Measurements from ENCODE around the gene CPNE6.

The CPNE6 gene

DNA sequence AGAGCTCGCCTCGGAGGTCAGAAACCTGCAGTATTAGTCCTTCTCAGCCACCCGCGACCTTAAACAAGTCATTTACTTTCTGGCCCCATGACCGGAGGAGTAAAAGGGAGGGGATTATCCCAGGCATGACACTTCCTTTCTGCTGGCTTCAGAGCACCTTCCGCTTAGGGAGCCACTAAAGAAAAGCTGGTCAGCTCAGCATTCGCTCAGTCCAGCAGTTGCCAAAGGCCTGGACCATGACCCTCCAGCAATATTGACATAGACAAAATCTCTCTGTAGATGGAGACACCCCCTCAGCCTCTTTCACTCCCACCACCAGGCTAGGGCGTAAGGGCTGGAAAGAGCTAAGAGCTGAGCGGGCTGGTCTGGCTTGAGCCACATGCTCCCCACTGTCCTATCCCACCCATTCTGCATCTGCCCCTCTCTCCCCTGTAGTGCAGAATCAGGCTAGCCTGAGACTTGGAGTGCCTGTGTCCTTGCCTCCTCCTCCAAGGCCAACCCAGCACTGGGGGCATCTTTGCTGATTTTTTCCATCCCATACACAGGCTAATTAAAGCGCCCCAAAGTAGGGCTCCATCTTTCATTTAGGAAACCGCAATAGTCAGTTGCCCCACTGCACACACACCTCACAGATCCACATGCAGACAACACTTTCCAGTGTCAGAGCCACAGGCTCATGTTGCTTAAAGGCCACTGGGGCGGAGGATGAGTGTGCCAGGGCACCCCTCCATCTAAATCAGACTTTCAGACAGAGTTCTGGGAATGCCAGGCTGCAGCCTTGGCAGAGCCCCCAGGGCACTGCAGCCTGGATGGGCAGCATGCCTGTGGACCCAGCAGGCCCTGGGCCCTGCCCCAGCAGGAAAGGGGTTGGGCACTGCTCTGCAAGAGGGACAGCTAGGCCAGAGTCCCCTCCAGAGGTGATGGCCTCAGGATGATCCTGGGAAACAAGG is 4.0 kb upstream of the CPNE6 start:
- Histone ChIP-seq H3K79me2 (ENCODE audit: insufficient read depth, low read length) (no peaks in the 10 kb centered on the region), H3K36me3 (ENCODE audit: low read length) (no peaks in the 10 kb centered on the region), H3K27me3 (ENCODE audit: low read length) (no peaks in the 10 kb centered on the region), H3K9me2 (replicated peaks; ENCODE audit: insufficient read depth, low read length) (no peaks in the 10 kb centered on the region), H3K27ac (ENCODE audit: low read depth, low read length) (no peak overlapping the region), H3K4me3 (ENCODE audit: insufficient read depth, low read length, poor library complexity, severe bottlenecking) (no peak overlapping the region), H3K9me3 (ENCODE audit: insufficient read depth, low read length) (no peaks in the 10 kb centered on the region), H2AFZ (ENCODE audit: low read depth, low read length, severe bottlenecking) (no peak overlapping the region), H3F3A (ENCODE audit: insufficient read depth) (no peaks in the 10 kb centered on the region), H3K4me2 (ENCODE audit: low read depth, low read length, poor library complexity, severe bottlenecking) (no peak overlapping the region), H3K9ac (ENCODE audit: low read length) (no peak overlapping the region), H4K20me1 (ENCODE audit: low read depth, low read length) (no peaks in the 10 kb centered on the region)
- TF ChIP-seq, protein P1, sequence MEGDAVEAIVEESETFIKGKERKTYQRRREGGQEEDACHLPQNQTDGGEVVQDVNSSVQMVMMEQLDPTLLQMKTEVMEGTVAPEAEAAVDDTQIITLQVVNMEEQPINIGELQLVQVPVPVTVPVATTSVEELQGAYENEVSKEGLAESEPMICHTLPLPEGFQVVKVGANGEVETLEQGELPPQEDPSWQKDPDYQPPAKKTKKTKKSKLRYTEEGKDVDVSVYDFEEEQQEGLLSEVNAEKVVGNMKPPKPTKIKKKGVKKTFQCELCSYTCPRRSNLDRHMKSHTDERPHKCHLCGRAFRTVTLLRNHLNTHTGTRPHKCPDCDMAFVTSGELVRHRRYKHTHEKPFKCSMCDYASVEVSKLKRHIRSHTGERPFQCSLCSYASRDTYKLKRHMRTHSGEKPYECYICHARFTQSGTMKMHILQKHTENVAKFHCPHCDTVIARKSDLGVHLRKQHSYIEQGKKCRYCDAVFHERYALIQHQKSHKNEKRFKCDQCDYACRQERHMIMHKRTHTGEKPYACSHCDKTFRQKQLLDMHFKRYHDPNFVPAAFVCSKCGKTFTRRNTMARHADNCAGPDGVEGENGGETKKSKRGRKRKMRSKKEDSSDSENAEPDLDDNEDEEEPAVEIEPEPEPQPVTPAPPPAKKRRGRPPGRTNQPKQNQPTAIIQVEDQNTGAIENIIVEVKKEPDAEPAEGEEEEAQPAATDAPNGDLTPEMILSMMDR (IDR thresholded peaks at IDR 0.05; ENCODE audit: insufficient read depth, low read length, poor library complexity, severe bottlenecking), result no peak
- TF ChIP-seq EZH2phosphoT487 (conservative IDR thresholded peaks at IDR 0.05; ENCODE audit: low read length), result no peak

DNA sequence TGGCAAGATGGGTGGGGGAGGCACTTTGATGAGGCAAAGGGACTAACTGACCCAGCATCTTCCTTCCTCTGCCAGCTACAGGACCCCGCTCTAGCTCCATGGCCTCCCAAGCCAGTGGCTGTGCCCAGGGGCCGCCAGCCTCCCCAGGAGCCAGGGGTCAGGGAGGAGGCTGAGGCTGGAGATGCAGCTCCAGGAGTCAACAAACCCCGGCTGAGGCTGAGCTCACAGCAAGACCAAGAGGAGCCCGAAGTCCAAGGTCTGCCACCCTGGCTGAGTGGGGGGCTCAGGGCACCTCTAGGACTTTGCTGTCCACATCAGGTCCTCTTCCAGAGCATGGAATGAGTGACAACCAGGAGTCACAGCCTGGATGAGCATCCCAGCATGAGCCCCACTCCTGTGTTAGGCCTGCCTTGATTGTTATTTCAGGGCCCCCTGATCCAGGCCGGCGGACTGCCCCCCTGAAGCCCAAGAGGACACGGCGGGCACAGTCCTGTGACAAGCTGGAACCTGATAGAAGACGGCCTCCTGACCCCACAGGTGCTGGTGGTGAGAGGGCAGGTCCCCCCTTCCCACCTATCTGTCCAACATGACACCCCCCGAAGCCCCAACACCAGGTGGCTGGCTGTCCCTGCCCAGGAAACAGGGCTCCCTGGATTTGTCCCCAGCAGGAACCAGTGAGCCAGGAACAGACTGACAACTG is 2.5 kb upstream of the CPNE6 start:
- no peaks in the 10 kb centered on the region for H3K9me3 ChIP-seq (ENCODE audit: insufficient read depth, low read length)
- H2AFZ ChIP-seq (ENCODE audit: low read depth, low read length, severe bottlenecking), result no peak overlapping the region
- no peak overlapping the region for H3K4me2 ChIP-seq (ENCODE audit: low read depth, low read length, poor library complexity, severe bottlenecking)
- no peaks in the 10 kb centered on the region for H3K9me2 ChIP-seq (replicated peaks; ENCODE audit: insufficient read depth, low read length)
- no peak overlapping the region for H3K4me3 ChIP-seq (ENCODE audit: insufficient read depth, low read length, poor library complexity, severe bottlenecking)
- no peaks in the 10 kb centered on the region for H3K36me3 ChIP-seq (ENCODE audit: low read length)
- no peak overlapping the region for H3K9ac ChIP-seq (ENCODE audit: low read length)
- H4K20me1 ChIP-seq (ENCODE audit: low read depth, low read length), result no peaks in the 10 kb centered on the region
- no peaks in the 10 kb centered on the region for H3F3A ChIP-seq (ENCODE audit: insufficient read depth)
- no peaks in the 10 kb centered on the region for H3K79me2 ChIP-seq (ENCODE audit: insufficient read depth, low read length)
- H3K27me3 ChIP-seq (ENCODE audit: low read length), result no peaks in the 10 kb centered on the region
- H3K27ac ChIP-seq (ENCODE audit: low read depth, low read length), result no peak overlapping the region
- no peak for TF ChIP-seq EZH2phosphoT487 (conservative IDR thresholded peaks at IDR 0.05; ENCODE audit: low read length)

DNA sequence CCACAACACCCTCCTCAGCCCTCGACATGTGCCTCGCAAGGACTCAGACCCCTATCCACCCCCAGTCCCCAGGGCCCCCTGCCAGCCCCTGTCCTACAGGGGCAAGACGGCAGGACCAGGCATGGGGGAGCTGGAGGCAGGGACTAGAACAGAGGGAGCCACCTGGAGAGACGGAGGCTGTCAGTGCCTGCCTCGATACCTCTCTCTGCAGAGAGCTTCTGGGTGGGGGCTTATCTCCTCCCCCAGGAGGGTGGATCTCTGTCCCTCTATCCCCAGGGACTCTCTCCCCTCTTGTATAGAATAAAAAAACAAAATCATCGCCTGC is 2.0 kb upstream of the CPNE6 start:
- Histone ChIP-seq H3K9me3 (ENCODE audit: insufficient read depth, low read length) (no peaks in the 10 kb centered on the region), H2AFZ (ENCODE audit: low read depth, low read length, severe bottlenecking) (no peak overlapping the region), H3K9ac (ENCODE audit: low read length) (no peak overlapping the region), H3K9me2 (replicated peaks; ENCODE audit: insufficient read depth, low read length) (no peaks in the 10 kb centered on the region), H3K4me2 (ENCODE audit: low read depth, low read length, poor library complexity, severe bottlenecking) (no peak overlapping the region), H3F3A (ENCODE audit: insufficient read depth) (no peaks in the 10 kb centered on the region), H3K27ac (ENCODE audit: low read depth, low read length) (no peak overlapping the region), H3K4me3 (ENCODE audit: insufficient read depth, low read length, poor library complexity, severe bottlenecking) (no peak overlapping the region), H3K79me2 (ENCODE audit: insufficient read depth, low read length) (no peaks in the 10 kb centered on the region), H3K36me3 (ENCODE audit: low read length) (no peaks in the 10 kb centered on the region), H4K20me1 (ENCODE audit: low read depth, low read length) (no peaks in the 10 kb centered on the region), H3K27me3 (ENCODE audit: low read length) (no peaks in the 10 kb centered on the region)
- TF ChIP-seq, protein P1 (IDR thresholded peaks at IDR 0.05; ENCODE audit: insufficient read depth, low read length, poor library complexity, severe bottlenecking), result no peak
- TF ChIP-seq EZH2phosphoT487 (conservative IDR thresholded peaks at IDR 0.05; ENCODE audit: low read length), result no peak
